ENCODE data around the gene PIH1D1.

DNA sequence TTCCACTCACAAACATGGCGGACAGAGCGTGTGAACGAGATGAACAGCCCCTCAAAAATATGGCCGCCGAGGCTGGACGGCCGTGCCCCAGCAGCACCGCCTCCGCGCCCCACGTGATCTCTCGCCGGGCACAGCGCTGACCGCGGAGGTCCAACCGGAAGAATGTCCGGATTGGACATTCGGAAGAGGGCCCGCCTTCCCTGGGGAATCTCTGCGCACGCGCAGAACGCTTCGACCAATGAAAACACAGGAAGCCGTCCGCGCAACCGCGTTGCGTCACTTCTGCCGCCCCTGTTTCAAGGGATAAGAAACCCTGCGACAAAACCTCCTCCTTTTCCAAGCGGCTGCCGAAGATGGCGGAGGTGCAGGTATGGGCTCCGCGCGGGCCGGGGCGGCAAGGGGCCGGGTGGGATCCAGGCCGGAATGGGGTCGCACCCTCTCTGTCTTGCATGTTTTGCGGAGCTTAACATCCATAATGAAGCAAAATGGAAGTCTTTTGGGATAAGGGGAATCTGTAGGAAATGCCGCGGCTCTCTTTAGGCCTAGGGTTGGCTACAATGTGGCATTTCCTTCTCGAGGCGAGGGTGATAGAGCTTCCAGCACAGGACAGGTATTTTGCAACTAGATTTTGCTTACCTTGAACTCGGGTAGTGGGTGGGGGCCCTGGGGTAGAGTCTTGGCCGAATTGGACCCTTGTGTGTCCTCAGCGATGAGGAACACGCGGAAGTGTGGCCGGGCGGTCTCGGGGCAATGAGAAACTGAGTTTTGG, 35.8 kb upstream of the PIH1D1 start, which contains the start of gene RPL13A:
- TF ChIP-seq EZH2 (IDR thresholded peaks at IDR 0.05; ENCODE audit: borderline replicate concordance) (no peak), CTCF (IDR thresholded peaks at IDR 0.05; ENCODE audit: poor library complexity) (no peak)

All from hepatocyte (in vitro differentiated cells).